ENCODE data around the gene ALKBH7. TPM values are rescaled to one million over a fixed set of nuclear protein-coding genes. Genes with fewer than 3 reads are reported as not detected.
"Not testable (repeated sequence)": the region's sequence is repeated elsewhere in the genome, so short reads cannot be mapped to it uniquely, and the experiment has no call there.

Gene ALKBH7
- total RNA-seq, 1 donor from 2014 or later, result 68.8 TPM

GRCh38 chr19:6359568-6360341, 12.8 kb upstream of the ALKBH7 start:
- Mint-ChIP-seq H3K27ac (ENCODE audit: unreplicated experiment) (no peak overlapping the region), H3K4me1 (peaks cover 7% of the 10 kb centered on the region), H3K9me3 (no peaks in the 10 kb centered on the region), H3K27me3 (ENCODE audit: low read depth) (no peaks in the 10 kb centered on the region), H3K36me3 (ENCODE audit: low read depth) (no peaks in the 10 kb centered on the region), H3K4me3 (peak overlapping the region; percentile 26)
- DNase-seq (ENCODE audit: low read depth, low spot score), result no peak
- TF ChIP-seq, protein P1, sequence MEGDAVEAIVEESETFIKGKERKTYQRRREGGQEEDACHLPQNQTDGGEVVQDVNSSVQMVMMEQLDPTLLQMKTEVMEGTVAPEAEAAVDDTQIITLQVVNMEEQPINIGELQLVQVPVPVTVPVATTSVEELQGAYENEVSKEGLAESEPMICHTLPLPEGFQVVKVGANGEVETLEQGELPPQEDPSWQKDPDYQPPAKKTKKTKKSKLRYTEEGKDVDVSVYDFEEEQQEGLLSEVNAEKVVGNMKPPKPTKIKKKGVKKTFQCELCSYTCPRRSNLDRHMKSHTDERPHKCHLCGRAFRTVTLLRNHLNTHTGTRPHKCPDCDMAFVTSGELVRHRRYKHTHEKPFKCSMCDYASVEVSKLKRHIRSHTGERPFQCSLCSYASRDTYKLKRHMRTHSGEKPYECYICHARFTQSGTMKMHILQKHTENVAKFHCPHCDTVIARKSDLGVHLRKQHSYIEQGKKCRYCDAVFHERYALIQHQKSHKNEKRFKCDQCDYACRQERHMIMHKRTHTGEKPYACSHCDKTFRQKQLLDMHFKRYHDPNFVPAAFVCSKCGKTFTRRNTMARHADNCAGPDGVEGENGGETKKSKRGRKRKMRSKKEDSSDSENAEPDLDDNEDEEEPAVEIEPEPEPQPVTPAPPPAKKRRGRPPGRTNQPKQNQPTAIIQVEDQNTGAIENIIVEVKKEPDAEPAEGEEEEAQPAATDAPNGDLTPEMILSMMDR (conservative IDR thresholded peaks at IDR 0.05), result no peak

DNA sequence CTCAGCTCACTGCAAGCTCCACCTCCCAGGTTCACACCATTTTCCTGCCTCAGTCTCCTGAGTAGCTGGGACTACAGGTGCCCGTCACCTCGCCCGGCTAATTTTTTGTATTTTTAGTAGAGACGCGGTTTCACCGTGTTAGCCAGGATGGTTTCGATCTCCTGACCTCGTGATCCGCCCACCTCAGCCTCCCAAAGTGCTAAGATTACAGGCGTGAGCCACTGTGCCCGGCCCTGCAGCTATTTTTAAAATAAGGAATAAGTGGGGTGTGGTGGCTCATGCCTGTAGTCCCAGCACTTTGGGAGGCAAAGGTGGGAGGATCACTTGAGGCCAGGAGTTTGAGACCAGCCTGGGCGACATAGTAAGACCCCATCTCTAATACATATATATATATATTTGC, 12.1 kb upstream of the ALKBH7 start:
- peak overlapping the region; percentile 72 for H3K4me3 Mint-ChIP-seq

DNA sequence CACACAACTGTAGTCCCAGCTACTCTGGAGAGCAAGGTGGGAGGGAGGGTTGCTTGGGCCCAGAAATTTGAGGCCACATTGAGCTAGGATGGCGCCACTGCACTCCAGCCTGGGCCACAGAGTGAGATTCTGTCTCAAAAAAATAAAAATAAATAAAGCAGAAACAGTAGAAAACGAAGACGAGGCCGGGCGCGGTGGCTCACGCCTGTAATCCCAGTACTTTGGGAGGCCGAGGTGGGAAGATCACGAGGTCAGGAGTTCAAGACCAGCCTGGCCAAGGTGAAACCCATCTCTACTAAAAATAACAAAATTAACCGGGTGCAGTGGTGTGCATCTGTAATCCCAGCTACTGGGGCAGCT, 11.8 kb upstream of the ALKBH7 start:
- H3K4me1 Mint-ChIP-seq; DNase-seq (ENCODE audit: low read depth, low spot score); H3K9me3 Mint-ChIP-seq; H3K36me3 Mint-ChIP-seq (ENCODE audit: low read depth); H3K27me3 Mint-ChIP-seq (ENCODE audit: low read depth); H3K27ac Mint-ChIP-seq (ENCODE audit: unreplicated experiment): not testable (repeated sequence)
- H3K4me3 Mint-ChIP-seq, result peak overlapping the region; percentile 72

More for the DNA sequence above, 12.1 kb upstream of the ALKBH7 start:
- not testable (repeated sequence) for H3K27ac Mint-ChIP-seq (ENCODE audit: unreplicated experiment); H3K27me3 Mint-ChIP-seq (ENCODE audit: low read depth); H3K9me3 Mint-ChIP-seq; H3K36me3 Mint-ChIP-seq (ENCODE audit: low read depth); DNase-seq (ENCODE audit: low read depth, low spot score); H3K4me1 Mint-ChIP-seq

- H3K4me1 Mint-ChIP-seq, result peaks cover 7% of the 10 kb centered on the region
- DNase-seq (ENCODE audit: low read depth, low spot score), result no peak
- H3K9me3 Mint-ChIP-seq, result no peaks in the 10 kb centered on the region
These were observed 10.6 kb upstream of the ALKBH7 start for GRCh38 chr19:6362027-6362350.

GRCh38 chr19:6362351-6362801, 10.2 kb upstream of the ALKBH7 start:
- Mint-ChIP-seq H3K9me3 (no peaks in the 10 kb centered on the region), H3K27ac (ENCODE audit: unreplicated experiment) (peak overlapping the region; percentile 57), H3K27me3 (ENCODE audit: low read depth) (no peaks in the 10 kb centered on the region), H3K36me3 (ENCODE audit: low read depth) (peaks cover 4% of the 10 kb centered on the region), H3K4me1 (peaks cover 7% of the 10 kb centered on the region), H3K4me3 (peak overlapping the region; percentile 93)
- TF ChIP-seq, protein P1 (conservative IDR thresholded peaks at IDR 0.05), result no peak
- no peak for DNase-seq (ENCODE audit: low read depth, low spot score)

More at GRCh38 chr19:6362027-6362350, 10.6 kb upstream of the ALKBH7 start:
- Mint-ChIP-seq H3K4me3 (peak overlapping the region; percentile 93), H3K27me3 (ENCODE audit: low read depth) (no peaks in the 10 kb centered on the region), H3K36me3 (ENCODE audit: low read depth) (peaks cover 4% of the 10 kb centered on the region), H3K27ac (ENCODE audit: unreplicated experiment) (peak overlapping the region; percentile 78)
- TF ChIP-seq, protein P1 (conservative IDR thresholded peaks at IDR 0.05), result no peak

GRCh38 chr19:6364353-6364752, 8.2 kb upstream of the ALKBH7 start:
- Mint-ChIP-seq H3K9me3 (no peaks in the 10 kb centered on the region), H3K36me3 (ENCODE audit: low read depth) (peaks cover 4% of the 10 kb centered on the region), H3K4me1 (peaks cover 7% of the 10 kb centered on the region), H3K4me3 (no peak overlapping the region), H3K27ac (ENCODE audit: unreplicated experiment) (no peak overlapping the region), H3K27me3 (ENCODE audit: low read depth) (no peaks in the 10 kb centered on the region)
- no peak for DNase-seq (ENCODE audit: low read depth, low spot score)
- TF ChIP-seq, protein P1 (conservative IDR thresholded peaks at IDR 0.05), result no peak

Measured in neural crest cell (in vitro differentiated cells).